Measurements from ENCODE around the gene ANKRD12. TPM values are rescaled to one million over a fixed set of nuclear protein-coding genes. Genes with fewer than 3 reads are reported as not detected.

The ANKRD12 gene
- total and polyA plus RNA-seq, 2 experiments from 2014 or later, result 23.9 to 92.4 TPM

GRCh38 chr18:9321017-9321452 is 184.5 kb downstream of the ANKRD12 start:
- ATAC-seq (no peak), DNase-seq (ENCODE audit: low spot score) (no peak)
- Histone ChIP-seq H3K4me3 (no peak overlapping the region), H3K4me1 (ENCODE audit: insufficient read depth) (no peaks in the 10 kb centered on the region), H3K4me2 (no peak overlapping the region), H3K9me2 (ENCODE audit: insufficient read depth) (no peaks in the 10 kb centered on the region; the same call in 1 of the 2 replicates), H3K79me2 (replicated peaks; ENCODE audit: insufficient read depth) (no peaks in the 10 kb centered on the region), H3K27ac (ENCODE audit: low read depth) (no peak overlapping the region), H3K27me3 (ENCODE audit: insufficient read depth) (no peaks in the 10 kb centered on the region), H2AFZ (no peak overlapping the region), H4K20me1 (replicated peaks; ENCODE audit: insufficient read depth) (no peaks in the 10 kb centered on the region), H3F3A (replicated peaks; ENCODE audit: low read depth) (no peaks in the 10 kb centered on the region), H3K36me3 (ENCODE audit: insufficient read depth) (no peaks in the 10 kb centered on the region)
- Mint-ChIP-seq H3K4me1 (no peaks in the 10 kb centered on the region; the same call in 2 of the 3 replicates), H3K36me3 (ENCODE audit: low read depth) (no peaks in the 10 kb centered on the region; the same call in 2 of the 3 replicates), H3K9me3 (no peaks in the 10 kb centered on the region), H3K27ac (no peak overlapping the region), H3K27me3 (ENCODE audit: insufficient read depth, low read depth, poor library complexity) (peaks cover 3% of the 10 kb centered on the region), H3K4me3 (no peak overlapping the region)
- TF ChIP-seq STAT1 (IDR thresholded peaks at IDR 0.05; ENCODE audit: unreplicated experiment) (no peak), EZH2phosphoT487 (IDR thresholded peaks at IDR 0.05; ENCODE audit: unreplicated experiment) (no peak), REST (IDR thresholded peaks at IDR 0.05; ENCODE audit: unreplicated experiment) (no peak), CTCF (conservative IDR thresholded peaks at IDR 0.05; ENCODE audit: low read depth in 2 of 2) (no peak), ZNF331 (CRISPR knock-in tag; IDR thresholded peaks at IDR 0.05; ENCODE audit: low read depth) (no peak), ETS1 (IDR thresholded peaks at IDR 0.05) (no peak), ZNF462 (CRISPR knock-in tag; IDR thresholded peaks at IDR 0.05) (no peak), POLR2AphosphoS5 (IDR thresholded peaks at IDR 0.05; ENCODE audit: low read depth) (no peak), EZH2 (IDR thresholded peaks at IDR 0.05; ENCODE audit: low read depth, unreplicated experiment) (no peak), NANOG (IDR thresholded peaks at IDR 0.05; ENCODE audit: borderline replicate concordance) (no peak), CREB1 (CRISPR knock-in tag; IDR thresholded peaks at IDR 0.05; ENCODE audit: low read depth) (no peak), ZNF114 (CRISPR knock-in tag; IDR thresholded peaks at IDR 0.05) (no peak), JUNB (IDR thresholded peaks at IDR 0.05; ENCODE audit: unreplicated experiment) (no peak)
